Brain microvascular endothelial cell (primary cell): ENCODE data around the gene FOXD4L6.
"Not testable (repeated sequence)": the region's sequence is repeated elsewhere in the genome, so short reads cannot be mapped to it uniquely, and the experiment has no call there.

Source experiments
- DNase-seq: peaks from one replicate; pipeline ENCODE4 v3.0.0-alpha.2; 2020
- H3K27ac ChIP-seq: fragments of 250-450 bp; sonication (Bioruptor Pico); 2 replicates; pipeline ENCODE4 v1.5.1; 2020; ENCODE audit warnings: mild to moderate bottlenecking, moderate library complexity
- H3K27me3 ChIP-seq: fragments of 250-450 bp; sonication (Bioruptor Pico); replicated peaks from 2 replicates; pipeline ENCODE4 v1.5.1; 2020; ENCODE audit warnings: mild to moderate bottlenecking
- H3K36me3 ChIP-seq: fragments of 250-450 bp; sonication (Bioruptor Pico); replicated peaks from 2 replicates; pipeline ENCODE4 v1.5.1; 2020; ENCODE audit warnings: mild to moderate bottlenecking
- H3K4me3 ChIP-seq: 2 replicates; pipeline ENCODE4 v1.5.1; 2011; ENCODE audit warnings: low read depth, mild to moderate bottlenecking, control low read depth, low read length, moderate library complexity
- in situ Hi-C: cut with HindIII; loops from 2 replicates; pipeline ENCODE4 v1.10.0; 2017; ENCODE audit warnings: low sequenced_read_pairs, low pct_ligation_motif_present

Gene FOXD4L6

DNA sequence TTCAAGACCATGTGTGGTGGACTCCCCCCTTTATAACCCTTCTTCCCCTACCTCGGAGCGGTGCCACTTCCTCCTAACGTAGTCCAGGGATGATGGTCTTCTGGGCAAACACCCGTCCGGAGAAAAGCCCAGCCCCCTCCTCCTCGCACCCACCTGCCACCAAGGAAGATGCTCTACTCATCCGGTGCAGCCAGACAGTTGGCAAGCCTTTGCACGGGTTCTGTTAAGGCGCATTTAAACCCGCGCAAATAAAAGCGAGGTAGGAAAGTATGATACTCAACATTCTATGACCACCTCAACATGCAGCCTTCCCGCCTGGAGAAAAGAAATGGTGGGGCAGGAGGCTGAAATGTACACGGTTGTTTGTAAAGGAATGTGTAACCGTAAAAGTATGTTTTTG lies at the start of gene FOXD4L6:
FOXD4L6 (minus strand) TSS at position 101 of the 400 bp plus-strand sequence. CDS start 298 bp downstream, outside the sequence.
- in situ Hi-C loops: not testable (repeated sequence)

DNA sequence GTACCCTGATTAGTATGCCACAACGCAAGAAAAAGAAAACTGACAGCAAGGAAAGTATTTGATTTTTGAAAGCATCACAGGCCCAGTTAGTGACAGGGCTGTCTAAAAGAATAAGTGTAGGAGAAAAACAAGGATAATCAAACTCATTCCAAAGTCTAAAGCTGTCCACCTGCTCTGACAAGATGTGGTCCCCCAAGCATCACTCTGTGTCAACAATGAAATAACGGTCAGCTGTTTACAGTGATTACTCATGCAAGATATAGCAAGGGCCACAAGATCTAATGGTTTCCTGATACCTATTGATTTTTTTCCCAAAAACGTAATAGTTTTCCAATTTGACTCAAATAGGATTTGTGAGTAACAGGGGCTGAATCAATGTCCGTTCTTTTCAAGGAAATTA lies 46.5 kb upstream of the FOXD4L6 start:
- DNase-seq, H3K4me3 ChIP-seq, H3K27ac ChIP-seq, H3K27me3 ChIP-seq, H3K36me3 ChIP-seq, in situ Hi-C loops: not testable (repeated sequence)

More for the DNA sequence above, at the start of gene FOXD4L6:
- not testable (repeated sequence) for H3K4me3 ChIP-seq, H3K27ac ChIP-seq, DNase-seq, H3K36me3 ChIP-seq, H3K27me3 ChIP-seq

DNA sequence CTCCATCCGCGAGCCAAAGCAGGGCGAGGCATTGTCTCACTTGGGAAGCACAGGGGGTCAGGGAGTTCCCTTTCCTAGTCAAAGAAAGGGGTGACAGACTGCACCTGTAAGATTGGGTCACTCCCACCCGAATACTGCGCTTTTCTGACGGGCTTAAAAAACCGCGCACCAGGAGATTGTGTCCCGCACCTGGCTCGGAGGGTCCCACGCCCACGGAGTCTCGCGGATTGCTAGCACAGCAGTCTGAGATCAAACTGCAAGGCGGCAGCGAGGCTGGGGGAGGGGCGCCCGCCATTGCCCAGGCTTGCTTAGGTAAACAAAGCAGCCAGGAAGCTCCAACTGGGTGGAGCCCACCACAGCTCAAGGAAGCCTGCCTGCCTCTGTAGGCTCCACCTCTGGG lies 21.6 kb upstream of the FOXD4L6 start:
- H3K27me3 ChIP-seq, H3K4me3 ChIP-seq, in situ Hi-C loops, H3K36me3 ChIP-seq, DNase-seq, H3K27ac ChIP-seq: not testable (repeated sequence)

DNA sequence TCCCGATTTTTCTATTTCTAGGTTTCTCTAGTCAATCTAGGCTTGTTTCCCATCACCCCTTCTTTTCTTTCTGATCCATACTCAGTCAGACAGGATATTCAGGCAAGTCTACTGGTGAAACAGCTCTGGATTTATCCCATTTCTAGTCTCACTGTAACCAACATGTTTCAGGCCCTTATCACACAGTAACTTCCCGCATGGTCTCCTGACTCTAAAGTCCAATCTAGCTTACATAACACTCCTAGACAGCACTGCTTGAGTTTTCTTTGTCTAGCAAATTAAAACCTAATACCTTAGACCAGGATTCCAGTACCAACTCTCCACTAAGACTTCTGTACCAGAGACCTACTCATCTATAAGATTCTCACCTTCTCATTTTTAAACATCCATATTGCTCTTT lies 13.4 kb upstream of the FOXD4L6 start:
- DNase-seq, H3K36me3 ChIP-seq, in situ Hi-C loops: not testable (repeated sequence)

DNA sequence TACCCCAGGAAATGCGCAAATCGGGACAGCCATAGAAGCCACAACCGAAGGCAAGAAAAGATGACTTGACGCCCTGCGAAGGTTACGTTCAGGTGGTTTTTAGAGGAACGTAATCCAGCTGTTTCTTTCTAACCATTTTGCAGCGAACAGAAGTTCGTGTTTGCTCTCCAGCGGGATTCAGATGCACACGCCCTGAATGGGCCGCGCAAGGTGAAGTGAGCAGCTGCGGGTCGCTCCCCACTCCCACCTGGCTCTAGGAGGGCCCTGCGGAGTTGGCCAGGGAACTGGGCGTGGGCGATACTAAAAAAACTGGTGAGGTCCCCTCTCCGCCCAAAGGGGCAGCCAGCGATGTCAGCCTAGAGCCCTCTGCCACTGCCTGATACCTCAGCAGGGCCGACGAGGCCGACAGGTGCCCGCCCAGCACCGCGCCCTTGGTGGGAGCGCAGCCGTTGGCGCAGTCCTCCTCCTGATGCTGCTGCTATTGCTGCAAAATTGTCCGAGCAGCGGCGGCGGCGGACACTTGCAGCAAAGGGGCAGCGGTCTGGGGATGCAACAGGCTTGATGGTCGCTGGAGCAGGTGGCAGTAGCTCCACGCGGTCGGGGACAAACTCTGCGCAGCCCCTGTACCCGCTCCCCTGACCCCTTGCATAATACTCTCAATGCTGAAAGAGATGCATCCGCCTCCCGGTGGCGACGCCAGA lies 1.6 kb downstream of the FOXD4L6 start:
- H3K27ac ChIP-seq, H3K4me3 ChIP-seq, DNase-seq, in situ Hi-C loops, H3K27me3 ChIP-seq, H3K36me3 ChIP-seq: not testable (repeated sequence)

More for the DNA sequence above, 13.4 kb upstream of the FOXD4L6 start:
- H3K27me3 ChIP-seq, H3K27ac ChIP-seq, H3K4me3 ChIP-seq: not testable (repeated sequence)

DNA sequence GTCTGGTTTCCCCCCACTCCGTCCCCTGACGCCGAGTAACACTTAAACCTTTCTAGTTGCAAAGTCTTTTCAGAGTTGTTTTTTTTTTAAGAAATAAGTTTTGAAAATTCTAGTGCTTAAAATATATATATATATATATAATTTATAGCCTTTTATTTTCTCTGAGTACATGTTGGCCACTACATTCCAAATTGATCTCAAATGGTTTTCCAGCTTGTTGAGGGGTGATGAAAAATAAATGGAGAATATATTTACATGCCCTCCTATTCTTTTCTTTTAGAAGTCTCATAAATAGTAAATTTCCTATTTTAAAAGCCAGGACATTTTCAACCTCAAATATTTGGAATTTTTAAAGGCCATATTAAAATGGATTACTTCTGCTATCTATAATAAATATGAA lies 2.5 kb downstream of the FOXD4L6 start:
- DNase-seq, in situ Hi-C loops, H3K4me3 ChIP-seq: not testable (repeated sequence)

DNA sequence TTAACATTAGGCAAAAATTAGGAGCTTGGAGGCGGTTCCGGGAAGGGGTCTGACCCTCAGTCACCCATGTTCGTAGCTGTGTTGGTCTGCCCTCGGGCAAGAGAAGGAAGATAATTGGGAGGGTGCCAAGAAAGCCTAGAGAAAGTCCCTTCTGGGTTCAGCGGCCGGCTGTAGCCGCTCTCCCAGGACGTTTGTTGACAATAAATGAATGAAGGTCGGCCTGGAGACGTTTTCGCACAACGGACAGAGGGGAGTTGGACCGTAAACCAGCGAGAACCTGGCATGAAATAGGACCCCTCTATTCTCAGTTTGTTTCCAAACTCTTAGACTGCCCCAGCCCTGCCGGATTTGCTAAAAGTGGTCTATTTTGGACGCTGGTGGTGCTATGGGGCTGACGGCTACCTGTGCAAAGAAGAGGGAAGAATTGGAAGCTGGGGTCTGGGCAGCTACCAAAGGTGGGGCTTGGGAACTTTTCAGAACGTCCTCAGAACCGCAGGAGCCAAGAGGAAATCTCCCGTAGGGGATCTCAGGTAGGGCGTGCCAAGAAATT lies 3.3 kb downstream of the FOXD4L6 start:
- in situ Hi-C loops, H3K27ac ChIP-seq, H3K4me3 ChIP-seq, H3K27me3 ChIP-seq, H3K36me3 ChIP-seq, DNase-seq: not testable (repeated sequence)

More for the DNA sequence above, 2.5 kb downstream of the FOXD4L6 start:
- not testable (repeated sequence) for H3K27ac ChIP-seq, H3K27me3 ChIP-seq, H3K36me3 ChIP-seq

DNA sequence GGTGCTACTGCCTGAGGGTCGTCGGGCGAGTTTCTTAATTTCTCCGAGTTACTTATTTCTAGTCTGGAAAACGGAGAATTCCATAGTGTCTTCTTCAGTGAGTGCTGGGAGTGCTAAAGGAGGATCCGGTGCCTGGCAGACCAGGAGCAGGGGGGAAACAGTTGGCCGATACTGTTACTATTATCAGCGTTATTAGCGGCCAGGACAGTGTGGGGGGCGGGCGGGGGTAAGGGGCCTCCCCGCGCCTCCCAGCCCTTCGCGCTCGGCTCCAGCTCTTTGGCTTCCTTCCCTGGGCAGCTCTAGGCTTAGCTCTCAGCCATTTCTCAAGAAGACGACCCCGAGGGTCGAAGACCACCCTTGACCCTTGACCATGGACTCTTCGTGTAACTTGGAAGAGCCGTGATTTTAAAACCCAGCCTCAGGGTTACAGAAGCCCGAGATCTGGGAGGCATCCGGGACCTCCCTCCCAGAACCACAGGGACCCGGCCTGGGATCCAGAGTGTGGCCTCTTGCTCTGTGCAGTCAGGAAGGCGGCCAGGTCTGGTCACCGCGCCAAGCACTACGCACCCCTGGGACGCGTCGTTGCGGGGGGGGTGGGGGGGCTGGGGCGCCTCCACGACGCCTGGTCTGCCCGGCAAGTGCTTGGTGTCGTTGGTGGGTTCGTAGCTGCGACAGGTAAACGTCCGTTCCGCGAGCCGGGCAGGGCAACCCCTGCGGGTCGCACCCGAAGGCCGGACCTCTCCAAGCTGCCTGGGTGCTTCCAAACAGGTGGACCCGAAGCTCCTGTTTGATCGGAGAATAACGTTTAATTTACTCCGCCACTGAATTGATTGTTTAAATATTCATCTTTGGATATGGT lies 4.0 kb downstream of the FOXD4L6 start:
- DNase-seq, H3K27me3 ChIP-seq, H3K36me3 ChIP-seq, H3K4me3 ChIP-seq, in situ Hi-C loops, H3K27ac ChIP-seq: not testable (repeated sequence)

DNA sequence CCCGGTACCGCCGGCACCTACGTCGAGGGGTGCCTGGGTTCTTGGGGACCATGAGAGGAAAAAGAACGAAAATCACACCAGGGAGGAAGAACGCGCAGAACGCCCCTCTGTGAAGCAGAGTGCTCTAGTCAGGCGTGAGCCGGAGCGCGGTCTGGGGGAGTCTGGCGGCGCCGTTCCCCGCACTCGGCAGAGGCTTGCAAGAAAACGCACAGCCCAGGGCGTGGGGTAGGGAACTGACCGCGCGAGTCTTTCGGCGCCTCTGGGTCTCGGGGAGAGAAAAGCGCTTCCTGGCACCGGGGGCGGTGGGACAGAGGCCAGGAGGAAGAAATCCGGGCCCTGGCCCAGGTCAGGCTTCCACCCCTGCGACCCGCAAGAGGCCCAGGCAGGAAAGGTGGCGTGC lies 4.7 kb downstream of the FOXD4L6 start:
- H3K36me3 ChIP-seq, H3K27ac ChIP-seq, in situ Hi-C loops, H3K27me3 ChIP-seq, DNase-seq, H3K4me3 ChIP-seq: not testable (repeated sequence)

DNA sequence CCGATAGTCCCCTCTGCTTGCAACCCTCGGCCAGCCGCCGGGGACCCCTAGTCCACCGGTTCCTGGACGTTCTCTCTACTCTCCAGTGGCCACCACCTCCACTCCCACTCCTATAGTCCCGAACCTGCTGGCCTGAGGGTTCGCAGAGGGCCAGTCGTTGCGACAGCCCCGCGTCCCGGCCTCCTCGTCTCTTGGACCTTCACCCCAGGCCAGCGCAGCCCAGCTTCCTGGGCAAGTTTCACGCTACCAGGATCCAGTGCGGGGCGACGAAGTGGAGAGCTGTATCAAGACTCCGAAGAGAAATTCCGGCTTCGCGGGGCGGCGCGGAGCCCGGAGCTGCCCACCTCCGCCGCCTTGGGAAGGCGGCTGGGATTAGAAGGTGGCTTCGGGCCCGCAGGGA lies 5.1 kb downstream of the FOXD4L6 start:
- in situ Hi-C loops, DNase-seq, H3K36me3 ChIP-seq, H3K27ac ChIP-seq, H3K4me3 ChIP-seq, H3K27me3 ChIP-seq: not testable (repeated sequence)

DNA sequence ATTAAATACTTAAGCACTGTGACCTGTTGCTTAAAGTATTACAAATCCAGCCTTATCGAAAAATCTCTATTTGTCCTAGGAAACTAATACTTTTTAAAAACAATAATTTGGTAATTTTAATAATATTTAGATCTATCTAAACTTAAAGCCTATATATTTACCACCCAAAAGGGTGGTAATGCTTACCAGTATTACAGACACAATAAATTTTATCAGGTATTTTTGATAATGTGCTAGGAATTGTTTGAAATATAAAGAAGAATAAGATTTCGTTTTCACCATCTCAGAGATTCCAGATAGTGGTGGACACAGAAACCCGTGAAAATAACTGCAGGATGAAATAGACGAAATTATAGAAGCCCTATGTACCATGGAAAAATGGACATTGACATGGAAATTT lies 7.8 kb downstream of the FOXD4L6 start:
- DNase-seq, H3K27ac ChIP-seq, H3K4me3 ChIP-seq, in situ Hi-C loops, H3K36me3 ChIP-seq, H3K27me3 ChIP-seq: not testable (repeated sequence)

DNA sequence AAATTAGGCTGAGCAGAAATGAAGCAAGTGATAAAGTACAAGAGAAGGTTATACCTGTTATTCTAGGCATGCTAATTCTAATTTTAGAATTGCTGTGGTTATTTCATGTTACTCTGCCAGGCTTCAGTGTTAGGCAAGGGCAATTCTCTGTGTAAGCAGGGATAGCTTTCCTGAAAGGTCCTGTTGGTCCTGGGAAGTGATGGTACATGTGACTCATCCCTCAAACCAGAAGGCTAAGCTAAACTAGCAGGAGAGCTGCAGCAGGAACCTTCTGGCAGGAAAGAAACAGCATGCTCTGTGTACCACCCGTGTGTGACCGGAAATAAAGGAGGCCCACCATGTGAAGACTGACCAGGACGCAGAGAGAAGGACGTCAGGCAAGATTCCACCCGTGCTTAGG lies 8.8 kb downstream of the FOXD4L6 start:
- in situ Hi-C loops, H3K27me3 ChIP-seq, H3K36me3 ChIP-seq, H3K27ac ChIP-seq, H3K4me3 ChIP-seq, DNase-seq: not testable (repeated sequence)

DNA sequence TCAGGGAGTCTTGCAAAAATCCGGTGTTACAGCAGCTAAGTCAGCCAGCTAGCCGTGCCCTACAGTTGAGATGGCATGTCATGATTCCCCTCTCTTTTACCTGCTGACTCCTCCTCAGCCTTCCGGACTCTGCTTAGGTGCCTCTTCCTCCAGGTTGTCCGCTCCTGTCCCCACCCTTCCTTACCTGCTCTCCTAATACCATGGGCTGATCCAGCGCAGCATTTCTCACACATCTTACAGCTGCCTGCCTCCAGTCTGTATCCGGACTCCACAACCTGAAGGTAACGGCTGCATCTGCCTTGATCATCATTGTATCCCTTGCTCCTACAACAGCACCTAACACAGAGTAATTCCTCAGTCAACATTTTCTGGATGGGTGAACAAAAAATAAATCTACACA lies 9.2 kb downstream of the FOXD4L6 start:
- H3K27ac ChIP-seq, H3K27me3 ChIP-seq, H3K4me3 ChIP-seq, H3K36me3 ChIP-seq, in situ Hi-C loops, DNase-seq: not testable (repeated sequence)

DNA sequence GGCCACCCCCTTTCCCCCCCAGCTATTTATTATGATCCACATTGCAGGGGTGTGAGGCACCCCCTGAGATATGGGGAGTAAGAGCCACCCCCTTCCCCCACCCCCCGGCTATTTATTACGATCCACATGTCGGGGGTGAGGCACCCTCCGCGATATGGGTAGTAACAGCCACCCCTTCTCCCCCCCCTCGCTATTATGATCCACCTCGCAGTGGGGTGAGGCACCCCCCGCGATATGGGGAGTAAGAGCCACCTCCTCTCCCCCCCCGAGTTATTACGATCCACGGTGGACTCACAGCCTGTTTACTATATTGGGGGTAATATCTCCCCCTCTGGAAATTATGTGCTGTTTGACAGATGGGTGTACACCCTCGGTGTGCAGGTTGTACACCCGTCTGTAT lies 15.1 kb downstream of the FOXD4L6 start:
- H3K27me3 ChIP-seq, in situ Hi-C loops, DNase-seq, H3K36me3 ChIP-seq, H3K4me3 ChIP-seq, H3K27ac ChIP-seq: not testable (repeated sequence)
